Retinal pigment epithelial cell (primary cell): ENCODE data around the gene TBX1.

Source experiments
- DNase-seq: peaks from one replicate; pipeline ENCODE4 v3.0.0-alpha.2; 2010; ENCODE audit warnings: low read depth
- H3K4me3 ChIP-seq: 2 replicates; pipeline ENCODE4 v1.5.1; 2011; ENCODE audit warnings: mild to moderate bottlenecking, low read length, control low read depth, moderate library complexity
- TF ChIP-seq, protein P1 (sequence below): conservative IDR thresholded peaks from 2 replicates; pipeline ENCODE4 v1.5.1; 2011; ENCODE audit warnings: low read depth, low read length, control low read depth, inconsistent platforms

The TBX1 gene

DNA sequence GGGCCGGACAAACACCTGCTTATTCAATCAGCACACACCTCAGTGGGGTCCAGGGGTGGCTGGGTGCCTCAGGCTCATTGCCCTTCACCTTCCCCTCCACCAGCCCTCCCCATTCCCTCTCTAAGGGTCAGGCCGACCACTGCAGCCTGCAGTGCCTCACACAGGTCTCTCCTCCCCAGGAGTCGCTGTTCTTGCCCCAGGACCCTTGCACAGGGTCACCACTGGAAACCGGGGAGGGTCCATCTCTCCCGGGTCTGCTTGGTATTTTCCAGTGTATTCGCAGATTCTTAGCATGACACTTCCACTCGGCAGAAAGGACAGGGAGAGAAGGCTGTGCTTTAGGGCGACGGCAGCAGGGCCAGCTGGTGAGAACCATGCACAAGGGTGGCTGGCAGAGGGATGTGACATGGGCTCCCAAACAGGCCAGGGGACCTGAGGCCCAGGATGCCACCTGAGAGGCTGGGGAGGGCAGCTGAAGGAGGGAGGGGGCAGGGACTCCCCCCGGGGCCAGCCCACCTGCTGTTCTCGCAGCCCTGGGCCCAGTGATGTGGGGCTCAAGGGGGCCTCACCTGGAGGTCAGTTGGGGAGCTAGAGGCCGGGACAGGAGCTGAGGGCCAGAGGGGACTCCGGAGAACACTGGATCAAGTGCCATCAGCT is 16.1 kb upstream of the TBX1 start:
- no peak overlapping the region for H3K4me3 ChIP-seq
- TF ChIP-seq, protein P1, sequence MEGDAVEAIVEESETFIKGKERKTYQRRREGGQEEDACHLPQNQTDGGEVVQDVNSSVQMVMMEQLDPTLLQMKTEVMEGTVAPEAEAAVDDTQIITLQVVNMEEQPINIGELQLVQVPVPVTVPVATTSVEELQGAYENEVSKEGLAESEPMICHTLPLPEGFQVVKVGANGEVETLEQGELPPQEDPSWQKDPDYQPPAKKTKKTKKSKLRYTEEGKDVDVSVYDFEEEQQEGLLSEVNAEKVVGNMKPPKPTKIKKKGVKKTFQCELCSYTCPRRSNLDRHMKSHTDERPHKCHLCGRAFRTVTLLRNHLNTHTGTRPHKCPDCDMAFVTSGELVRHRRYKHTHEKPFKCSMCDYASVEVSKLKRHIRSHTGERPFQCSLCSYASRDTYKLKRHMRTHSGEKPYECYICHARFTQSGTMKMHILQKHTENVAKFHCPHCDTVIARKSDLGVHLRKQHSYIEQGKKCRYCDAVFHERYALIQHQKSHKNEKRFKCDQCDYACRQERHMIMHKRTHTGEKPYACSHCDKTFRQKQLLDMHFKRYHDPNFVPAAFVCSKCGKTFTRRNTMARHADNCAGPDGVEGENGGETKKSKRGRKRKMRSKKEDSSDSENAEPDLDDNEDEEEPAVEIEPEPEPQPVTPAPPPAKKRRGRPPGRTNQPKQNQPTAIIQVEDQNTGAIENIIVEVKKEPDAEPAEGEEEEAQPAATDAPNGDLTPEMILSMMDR, result no peak
- DNase-seq, result no peak

DNA sequence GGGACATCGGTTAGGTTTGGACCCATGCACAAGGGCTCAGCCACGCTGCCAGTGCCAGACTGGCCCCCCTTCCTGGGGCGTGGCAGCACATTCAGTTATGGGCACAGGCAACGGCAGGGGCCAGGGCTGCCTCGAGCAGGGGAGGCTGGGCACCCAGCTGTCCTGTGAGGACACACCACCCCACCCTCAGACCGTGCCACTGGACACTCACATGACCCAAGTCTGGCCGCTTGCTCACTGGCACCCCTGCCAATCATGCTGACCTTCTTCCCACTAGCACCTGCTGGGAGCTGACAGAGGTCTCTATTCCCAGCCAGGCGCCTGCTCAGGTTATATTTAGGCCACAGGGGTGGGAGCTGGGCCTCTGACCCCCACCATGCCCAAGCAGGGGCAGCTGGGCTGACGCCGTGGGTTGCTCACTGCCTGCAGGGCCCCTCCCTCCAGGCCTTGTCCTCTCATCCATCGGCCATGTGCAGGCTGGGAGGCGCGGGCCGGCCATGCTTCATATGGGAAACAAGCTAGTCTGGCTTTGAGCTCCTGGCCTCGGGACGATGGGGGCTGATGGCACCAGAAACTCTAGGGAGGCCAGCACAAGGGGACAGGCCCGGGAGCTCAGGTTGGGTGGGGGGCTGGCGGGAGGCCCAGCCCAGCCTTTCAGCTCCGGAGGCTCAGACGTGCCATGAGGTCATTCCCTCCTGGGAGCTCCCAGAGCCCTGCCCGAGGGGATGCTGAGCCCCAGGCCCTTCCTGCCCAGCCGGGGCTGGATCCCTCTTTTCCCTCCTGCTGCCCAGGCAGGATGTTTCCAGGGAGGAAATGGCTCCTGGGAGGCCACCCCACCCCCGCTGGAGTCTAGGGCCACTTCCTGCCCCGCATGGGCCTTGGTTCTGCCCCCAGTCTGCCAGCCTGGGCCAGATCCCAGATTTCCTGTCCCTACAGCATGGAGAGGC is 15.2 kb upstream of the TBX1 start:
- TF ChIP-seq, protein P1, result no peak
- no peak overlapping the region for H3K4me3 ChIP-seq
- DNase-seq, result no peak

DNA sequence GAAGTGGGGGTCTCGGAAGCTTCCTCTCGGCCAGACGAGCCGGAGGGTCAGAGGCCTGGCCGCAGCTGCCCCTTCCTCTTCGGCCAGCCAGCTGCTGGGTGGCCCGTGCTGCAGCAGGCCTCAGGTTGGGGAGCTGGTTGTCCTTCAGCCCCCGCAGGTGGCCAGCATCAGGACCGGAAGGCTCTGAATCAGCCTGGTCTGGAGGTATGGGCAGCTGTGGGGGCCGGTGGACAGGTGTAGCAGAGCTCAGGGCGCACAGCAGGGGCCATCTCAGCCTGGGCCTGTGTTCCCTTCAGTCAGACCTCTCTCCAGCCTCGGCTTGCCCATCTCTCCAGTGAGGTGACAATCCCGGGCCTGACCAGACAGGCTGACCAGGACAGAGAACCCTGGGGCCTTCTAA is 13.9 kb upstream of the TBX1 start:
- no peak overlapping the region for H3K4me3 ChIP-seq
- no peak for DNase-seq
- TF ChIP-seq, protein P1, result no peak

DNA sequence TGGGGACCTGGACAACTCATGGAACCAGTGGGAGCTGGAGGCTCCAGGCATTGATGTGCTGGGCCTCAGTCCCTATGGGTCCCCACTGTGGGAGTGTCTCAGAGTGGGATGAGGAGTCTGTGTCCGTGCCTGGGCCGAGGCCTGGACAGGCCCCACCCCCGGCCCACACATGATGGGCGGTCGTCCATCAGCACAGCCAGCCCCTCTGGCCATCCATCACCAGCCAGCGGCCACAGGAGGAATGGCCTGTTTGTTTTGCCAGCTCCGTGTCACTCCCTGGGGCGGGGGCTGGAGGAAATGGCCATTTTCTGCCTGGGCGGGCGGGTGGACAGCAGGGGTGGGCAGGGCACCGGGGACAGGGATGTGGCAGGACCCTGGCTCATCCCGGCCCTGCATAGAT is 13.0 kb upstream of the TBX1 start:
- no peak overlapping the region for H3K4me3 ChIP-seq
- TF ChIP-seq, protein P1, result no peak
- DNase-seq, result no peak

DNA sequence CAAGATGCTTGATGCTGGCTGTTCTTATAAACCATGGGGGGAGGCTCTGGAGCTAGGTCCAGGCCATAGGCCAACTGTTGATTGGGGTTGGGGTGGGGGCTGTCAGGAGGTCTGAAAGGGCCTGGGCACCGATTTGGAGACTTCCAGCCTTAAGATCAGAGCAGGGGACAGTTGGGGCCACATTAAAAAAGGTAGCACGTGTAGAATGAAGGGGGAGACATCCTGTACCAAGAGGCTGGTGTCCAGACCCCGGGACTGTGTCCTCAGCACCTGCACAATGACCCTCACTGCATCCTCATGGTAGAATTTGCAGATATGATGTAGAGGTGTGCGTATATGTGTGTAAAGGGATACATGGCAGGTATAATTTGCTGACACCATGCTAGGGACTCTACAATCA is 12.4 kb upstream of the TBX1 start:
- DNase-seq, result no peak
- TF ChIP-seq, protein P1, result no peak
- no peak overlapping the region for H3K4me3 ChIP-seq

DNA sequence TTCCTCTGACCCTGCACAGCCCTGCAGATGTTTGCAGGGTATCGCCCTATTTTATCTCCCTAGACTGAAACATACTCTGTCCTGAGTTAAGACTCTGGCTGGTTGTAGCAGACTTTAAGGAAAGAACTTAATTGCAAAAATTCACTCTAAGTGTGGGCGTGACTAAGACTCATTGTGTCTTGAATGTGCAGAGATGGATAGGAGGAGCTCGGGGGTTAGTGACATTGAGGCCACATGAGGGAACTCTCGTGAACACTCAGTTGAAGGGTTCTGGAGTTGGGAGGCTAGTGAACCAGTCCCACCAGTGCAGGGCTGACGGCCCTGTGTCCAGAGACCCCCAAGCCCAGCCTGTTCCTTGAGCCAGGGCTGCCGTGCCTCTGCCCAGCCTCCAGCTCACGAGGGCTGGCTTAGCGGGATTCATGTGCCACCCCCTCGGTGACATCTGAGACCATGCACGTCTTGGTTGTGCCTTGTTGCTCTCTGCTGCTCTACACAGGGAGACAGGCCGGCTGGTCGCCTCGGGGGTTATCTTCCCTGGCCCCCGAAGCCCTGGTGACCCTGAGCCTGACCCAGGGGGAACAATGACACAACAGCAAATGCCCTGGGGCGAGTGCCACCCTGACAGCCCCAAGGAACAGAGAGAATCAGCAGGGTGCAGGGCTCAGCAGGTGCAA is 11.4 kb upstream of the TBX1 start:
- no peak for DNase-seq
- TF ChIP-seq, protein P1, result no peak
- H3K4me3 ChIP-seq, result no peak overlapping the region
